ENCODE data around the gene TCF4. TPM values are rescaled to one million over a fixed set of nuclear protein-coding genes. Genes with fewer than 3 reads are reported as not detected.

Gene TCF4
- total and polyA plus RNA-seq, 4 donors: 4.3 to 15.3 (median 11.5) TPM

- Histone ChIP-seq H3K4me3 (ENCODE audit: low read depth in 1 of 3, low read length in 3 of 3) (no peak overlapping the region), H3K27ac (ENCODE audit: low read depth in 1 of 2, low read length in 2 of 2) (no peak overlapping the region), H3K9me3 (ENCODE audit: control insufficient read depth in 4 of 4, low read length in 3 of 4) (no peaks in the 10 kb centered on the region), H3K36me3 (ENCODE audit: control insufficient read depth in 4 of 4, insufficient read depth in 3 of 4, low read depth in 1 of 4, low read length in 3 of 4) (no peaks in the 10 kb centered on the region), H3K27me3 (ENCODE audit: control insufficient read depth in 4 of 4, insufficient read depth in 4 of 4, low read length in 3 of 4) (no peaks in the 10 kb centered on the region), H3K9ac (ENCODE audit: low read depth in 1 of 2, low read length in 2 of 2) (no peak overlapping the region), H3K4me1 (ENCODE audit: control insufficient read depth in 4 of 4, insufficient read depth in 4 of 4, low read length in 3 of 4) (no peaks in the 10 kb centered on the region)
- WGBS: 58% methylated on average over 1 of the region's 1 CpG
- no peak for DNase-seq (ENCODE audit: low spot score)
- TF ChIP-seq EGR1 (IDR thresholded peaks at IDR 0.05; ENCODE audit: low read depth in 2 of 2) (no peak), HNF4A (conservative IDR thresholded peaks at IDR 0.05) (no peak), CTCF (IDR thresholded peaks at IDR 0.05; ENCODE audit: low read depth, low read length, missing input control) (no peak), YY1 (IDR thresholded peaks at IDR 0.05) (no peak), RXRA (IDR thresholded peaks at IDR 0.05) (no peak), NR2F2 (IDR thresholded peaks at IDR 0.05) (no peak)
These were observed 81.9 kb downstream of the TCF4 start for GRCh38 chr18:55506074-55506473.

DNA sequence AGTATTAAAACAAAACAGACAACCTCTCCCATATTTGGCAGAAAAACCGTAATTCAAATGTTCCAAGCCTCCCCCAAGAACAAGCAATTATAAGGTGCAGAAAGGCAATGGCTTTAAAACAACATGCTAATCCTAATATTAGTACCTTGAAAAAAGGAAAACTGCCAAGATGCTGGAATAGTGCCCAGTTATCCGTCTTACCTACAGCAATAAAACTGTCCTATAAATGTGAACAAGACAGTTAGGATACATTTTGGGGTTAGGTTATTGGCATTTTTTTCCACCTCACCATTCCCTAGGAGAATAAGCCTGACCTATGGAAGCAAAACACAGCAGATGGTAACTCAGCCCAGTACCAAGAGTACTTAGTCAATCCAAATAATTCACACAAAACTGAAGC lies 83.2 kb downstream of the TCF4 start:
- no peak overlapping the region for H3K4me3 ChIP-seq (ENCODE audit: low read depth in 1 of 3, low read length in 3 of 3)
- no peaks in the 10 kb centered on the region for H3K36me3 ChIP-seq (ENCODE audit: control insufficient read depth in 4 of 4, insufficient read depth in 3 of 4, low read depth in 1 of 4, low read length in 3 of 4)
- H3K4me1 ChIP-seq (ENCODE audit: control insufficient read depth in 4 of 4, insufficient read depth in 4 of 4, low read length in 3 of 4): no peaks in the 10 kb centered on the region
- no peak for DNase-seq (ENCODE audit: low spot score)
- no peaks in the 10 kb centered on the region for H3K27me3 ChIP-seq (ENCODE audit: control insufficient read depth in 4 of 4, insufficient read depth in 4 of 4, low read length in 3 of 4)
- H3K9me3 ChIP-seq (ENCODE audit: control insufficient read depth in 4 of 4, low read length in 3 of 4): no peaks in the 10 kb centered on the region
- H3K9ac ChIP-seq (ENCODE audit: low read depth in 1 of 2, low read length in 2 of 2): no peak overlapping the region
- TF ChIP-seq CTCF (IDR thresholded peaks at IDR 0.05; ENCODE audit: low read depth, low read length, missing input control): no peak
- no peak for TF ChIP-seq JUND (IDR thresholded peaks at IDR 0.05)
- TF ChIP-seq HNF4G (IDR thresholded peaks at IDR 0.05): no peak
- no peak for TF ChIP-seq HNF4A (conservative IDR thresholded peaks at IDR 0.05)
- TF ChIP-seq RAD21 (IDR thresholded peaks at IDR 0.05): no peak
- TF ChIP-seq EGR1 (IDR thresholded peaks at IDR 0.05; ENCODE audit: low read depth in 2 of 2): no peak
- TF ChIP-seq ZBTB33 (IDR thresholded peaks at IDR 0.05): no peak
- TF ChIP-seq FOXA2 (IDR thresholded peaks at IDR 0.05): no peak
- no peak for TF ChIP-seq SP1 (IDR thresholded peaks at IDR 0.05)
- no peak for TF ChIP-seq TAF1 (conservative IDR thresholded peaks at IDR 0.05)
- TF ChIP-seq, protein P1, sequence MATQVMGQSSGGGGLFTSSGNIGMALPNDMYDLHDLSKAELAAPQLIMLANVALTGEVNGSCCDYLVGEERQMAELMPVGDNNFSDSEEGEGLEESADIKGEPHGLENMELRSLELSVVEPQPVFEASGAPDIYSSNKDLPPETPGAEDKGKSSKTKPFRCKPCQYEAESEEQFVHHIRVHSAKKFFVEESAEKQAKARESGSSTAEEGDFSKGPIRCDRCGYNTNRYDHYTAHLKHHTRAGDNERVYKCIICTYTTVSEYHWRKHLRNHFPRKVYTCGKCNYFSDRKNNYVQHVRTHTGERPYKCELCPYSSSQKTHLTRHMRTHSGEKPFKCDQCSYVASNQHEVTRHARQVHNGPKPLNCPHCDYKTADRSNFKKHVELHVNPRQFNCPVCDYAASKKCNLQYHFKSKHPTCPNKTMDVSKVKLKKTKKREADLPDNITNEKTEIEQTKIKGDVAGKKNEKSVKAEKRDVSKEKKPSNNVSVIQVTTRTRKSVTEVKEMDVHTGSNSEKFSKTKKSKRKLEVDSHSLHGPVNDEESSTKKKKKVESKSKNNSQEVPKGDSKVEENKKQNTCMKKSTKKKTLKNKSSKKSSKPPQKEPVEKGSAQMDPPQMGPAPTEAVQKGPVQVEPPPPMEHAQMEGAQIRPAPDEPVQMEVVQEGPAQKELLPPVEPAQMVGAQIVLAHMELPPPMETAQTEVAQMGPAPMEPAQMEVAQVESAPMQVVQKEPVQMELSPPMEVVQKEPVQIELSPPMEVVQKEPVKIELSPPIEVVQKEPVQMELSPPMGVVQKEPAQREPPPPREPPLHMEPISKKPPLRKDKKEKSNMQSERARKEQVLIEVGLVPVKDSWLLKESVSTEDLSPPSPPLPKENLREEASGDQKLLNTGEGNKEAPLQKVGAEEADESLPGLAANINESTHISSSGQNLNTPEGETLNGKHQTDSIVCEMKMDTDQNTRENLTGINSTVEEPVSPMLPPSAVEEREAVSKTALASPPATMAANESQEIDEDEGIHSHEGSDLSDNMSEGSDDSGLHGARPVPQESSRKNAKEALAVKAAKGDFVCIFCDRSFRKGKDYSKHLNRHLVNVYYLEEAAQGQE (IDR thresholded peaks at IDR 0.05): no peak
- no peak for TF ChIP-seq FOXA1 (IDR thresholded peaks at IDR 0.05)
- TF ChIP-seq NR2F2 (IDR thresholded peaks at IDR 0.05): no peak
- TF ChIP-seq YY1 (IDR thresholded peaks at IDR 0.05): no peak
- H3K27ac ChIP-seq (ENCODE audit: low read depth in 1 of 2, low read length in 2 of 2): no peak overlapping the region
- WGBS: 88% methylated on average over 2 of the region's 2 CpGs
